A549 (cell line): ENCODE results near the gene DUSP9. TPM values are rescaled to one million over a fixed set of nuclear protein-coding genes. Genes with fewer than 3 reads are reported as not detected.
"Not testable (repeated sequence)": the region's sequence is repeated elsewhere in the genome, so short reads cannot be mapped to it uniquely, and the experiment has no call there.

Source experiments
- ATAC-seq, 2 experiments: fragments of 200-7000 bp in 1 of 2; fragments of >200 bp in 1 of 2; cut with Nextera tagmentation in 1 of 2; cut with Tn5 transposase in 1 of 2; 3 replicates each; pipeline versions ENCODE4 v1.8.0 to v1.9.1; 2018 to 2020; ENCODE audit warnings: mild to moderate bottlenecking in 1 of 2, moderate library complexity in 1 of 2
- CTCF ChIA-PET: fragments of 300-600 bp; sonication (Branson Sonifier 250); formaldehyde crosslinking; extraction: SDS; loops from one replicate; lab custom pipeline; 2021; ENCODE audit warnings: antibody characterized with exemption, inconsistent platforms; lab: Yijun Ruan, JAX
- POLR2A ChIA-PET: fragments of 350-600 bp; formaldehyde crosslinking; extraction: SDS; loops from one replicate; lab custom pipeline; 2021; ENCODE audit warnings: antibody characterized with exemption, inconsistent platforms; lab: Yijun Ruan, JAX
- DNase-seq, 2 experiments: peaks; one replicate each; pipeline versions ENCODE4 v3.0.0 to v3.0.0-alpha.2; 2011 to 2016; ENCODE audit warnings: low read depth in 1 of 2, low spot score in 1 of 2
- FAIRE-seq: peaks from 2 replicates; lab custom pipeline; 2011; peaks lifted over from hg19 to GRCh38; lab: Jason Lieb, UNC
- H3K27ac ChIP-seq, 2 experiments: fragments of >200 bp; sonication (Bioruptor Twin); formaldehyde crosslinking; 3 replicates each; pipeline ENCODE4 v1.5.1; 2016 to 2017
- H3K4me1 ChIP-seq: fragments of >200 bp; sonication (Bioruptor Twin); formaldehyde crosslinking; 3 replicates; pipeline ENCODE4 v1.6.1; 2016
- H3K4me2 ChIP-seq: fragments of >200 bp; sonication (Bioruptor Twin); formaldehyde crosslinking; 3 replicates; pipeline ENCODE4 v1.6.1; 2016
- H3K4me3 ChIP-seq: fragments of >200 bp; sonication (Bioruptor Twin); formaldehyde crosslinking; 3 replicates; pipeline ENCODE4 v1.5.1; 2016
- H3K9me3 ChIP-seq: fragments of >200 bp; sonication (Bioruptor Twin); formaldehyde crosslinking; 3 replicates; pipeline ENCODE4 v1.6.1; 2016
- BCL3 ChIP-seq: fragments of >200 bp; sonication (Bioruptor Twin); formaldehyde crosslinking; IDR thresholded peaks from 3 replicates; pipeline ENCODE4 v1.6.1; 2016
- CBX8 ChIP-seq: fragments of 200-600 bp; sonication (generic); IDR thresholded peaks from 2 replicates; pipeline ENCODE4 v1.6.1; 2016
- CTCF ChIP-seq: fragments of >200 bp; sonication (Bioruptor Twin); formaldehyde crosslinking; IDR thresholded peaks from 3 replicates; pipeline ENCODE4 v1.5.1; 2016
- EHF ChIP-seq: fragments of 250-450 bp; sonication (Bioruptor Pico); IDR thresholded peaks from 2 replicates; pipeline ENCODE4 v1.5.0; 2020; ENCODE audit warnings: mild to moderate bottlenecking
- EHMT2 ChIP-seq: fragments of 200-600 bp; sonication (generic); IDR thresholded peaks from 2 replicates; pipeline ENCODE4 v1.6.1; 2016; ENCODE audit warnings: antibody characterized with exemption, low read depth, mild to moderate bottlenecking, moderate library complexity
- EP300 ChIP-seq, 2 experiments: fragments of >200 bp; sonication (Bioruptor Twin); formaldehyde crosslinking; IDR thresholded peaks; 2 replicates in 1 of 2; 3 replicates in 1 of 2; pipeline ENCODE4 v1.6.1; 2016 to 2017
- ESRRA ChIP-seq: fragments of 150-350 bp; IDR thresholded peaks from 2 replicates; pipeline ENCODE4 v1.6.1; 2014; ENCODE audit warnings: mild to moderate bottlenecking, low read length, borderline replicate concordance
- FOXS1 ChIP-seq: fragments of 250-450 bp; sonication (Bioruptor Pico); IDR thresholded peaks from 2 replicates; pipeline ENCODE4 v1.5.0; 2020; ENCODE audit warnings: mild to moderate bottlenecking, moderate library complexity
- HES2 ChIP-seq: fragments of >200 bp; sonication (Bioruptor Twin); formaldehyde crosslinking; IDR thresholded peaks from 2 replicates; pipeline ENCODE4 v1.6.1; 2016
- HOXA7 ChIP-seq: fragments of 250-450 bp; sonication (Bioruptor Pico); IDR thresholded peaks from 2 replicates; pipeline ENCODE4 v1.5.0; 2020; ENCODE audit warnings: mild to moderate bottlenecking, moderate library complexity
- HOXB5 ChIP-seq: fragments of 250-450 bp; sonication (Bioruptor Pico); IDR thresholded peaks from 2 replicates; pipeline ENCODE4 v1.5.0; 2020; ENCODE audit warnings: mild to moderate bottlenecking, moderate library complexity
- MAFK ChIP-seq: fragments of 450-650 bp; IDR thresholded peaks from 2 replicates; pipeline ENCODE4 v1.6.1; 2014; ENCODE audit not compliant: partially characterized antibody
- MAX ChIP-seq: IDR thresholded peaks from 2 replicates; pipeline ENCODE4 v1.6.1; 2012
- MYC ChIP-seq: IDR thresholded peaks from 2 replicates; pipeline ENCODE4 v1.6.1; 2012; ENCODE audit warnings: mild to moderate bottlenecking, inconsistent platforms, low read length, improper control_type of control experiment, borderline replicate concordance
- NR3C1 ChIP-seq: fragments of >200 bp; sonication (Bioruptor Twin); formaldehyde crosslinking; IDR thresholded peaks from 3 replicates; pipeline ENCODE4 v1.6.1; 2017
- PBX3 ChIP-seq: IDR thresholded peaks from 2 replicates; pipeline ENCODE4 v1.6.1; 2012
- POLR2AphosphoS2 ChIP-seq: conservative IDR thresholded peaks from 2 replicates; pipeline ENCODE4 v1.6.1; 2012; ENCODE audit warnings: low read length, improper control_type of control experiment, inconsistent platforms
- RNF2 ChIP-seq: fragments of 200-600 bp; sonication (generic); IDR thresholded peaks from 2 replicates; pipeline ENCODE4 v1.6.1; 2016; ENCODE audit warnings: low read depth, mild to moderate bottlenecking, antibody characterized with exemption, moderate library complexity, borderline replicate concordance
- TFCP2L1 ChIP-seq: fragments of 250-450 bp; sonication (Bioruptor Pico); IDR thresholded peaks from 2 replicates; pipeline ENCODE4 v1.5.0; 2021; ENCODE audit warnings: mild to moderate bottlenecking
- ZFP36 ChIP-seq: fragments of 450-650 bp; IDR thresholded peaks from 2 replicates; pipeline ENCODE4 v1.6.1; 2014; ENCODE audit warnings: borderline replicate concordance; ENCODE audit not compliant: partially characterized antibody
- ZNF302 ChIP-seq: fragments of 250-450 bp; sonication (Bioruptor Pico); IDR thresholded peaks from 2 replicates; pipeline ENCODE4 v1.9.0; 2021; ENCODE audit warnings: inconsistent platforms, mild to moderate bottlenecking, moderate library complexity
- WGBS: methylation state at CpG from one replicate; pipeline ENCODE4 v1.1.6; 2017; ENCODE audit errors: missing lambda C conversion rate; 5-methylcytosine and 5-hydroxymethylcytosine counted together
- polyA plus RNA-seq, 4 experiments: library from polyadenylated mRNA; depleted of rRNA in 3 of 4; stranded (reverse); fragments of >200 nt; fragmentation: RNase III in 1 of 4; extraction: RNeasy Plus Mini Kit Qiagen cat#74134 plus additional on column Dnase treatment in 1 of 4; gene quantifications; 2 replicates in 3 of 4; 3 replicates in 1 of 4; pipeline ENCODE4 v1.2.3, GENCODE V29; 2011 to 2017

The DUSP9 gene
- polyA plus RNA-seq, 2 of the 4 experiments (the other 2 are of a cell fraction): 0.75 to 1.6 TPM

GRCh38 chrX:153674219-153674851 is 27.3 kb downstream of the DUSP9 start (continued):
- TF ChIP-seq ZNF302: no peak
- TF ChIP-seq ZFP36: no peak
- no peak for TF ChIP-seq CBX8
- TF ChIP-seq ESRRA: no peak
- no peak for TF ChIP-seq BCL3
- TF ChIP-seq EHF (CRISPR knock-in tag): no peak
- no peak for TF ChIP-seq HES2
- TF ChIP-seq, all 56 proteins: peak for 0

- ChIA-PET CTCF (interaction anchor here (0.7 to 1.3 kb wide), 3 partner anchors 18 to 126 kb away, joined by 3 to 4 read pairs (median 3); no protein-coding TSS in a partner anchor), POLR2A (no interaction called here)
- FAIRE-seq (no peak), DNase-seq (no peak), ATAC-seq (no peak)
- 60% methylated on average over 8 of the region's 12 CpGs for WGBS
- no peaks in the 10 kb centered on the region for H3K4me1 ChIP-seq
- H3K4me2 ChIP-seq: no peak overlapping the region
- TF ChIP-seq RNF2 (no peak), CTCF (no peak), PBX3 (no peak), POLR2AphosphoS2 (no peak), HOXA7 (CRISPR knock-in tag) (no peak), EP300 (IDR thresholded peaks at IDR 0.05) (no peak), TFCP2L1 (CRISPR knock-in tag) (no peak), MAFK (no peak), MAX (no peak), EHMT2 (no peak), BCL3 (no peak), FOXS1 (CRISPR knock-in tag) (no peak), MYC (no peak), HOXB5 (no peak), NR3C1 (no peak)
- H3K4me3 ChIP-seq: no peak overlapping the region
- H3K27ac ChIP-seq: no peak overlapping the region
- H3K9me3 ChIP-seq: no peaks in the 10 kb centered on the region
Measured at GRCh38 chrX:153681175-153681574, 34.2 kb downstream of the DUSP9 start.

GRCh38 chrX:153683486-153683885 is 36.5 kb downstream of the DUSP9 start:
- H3K27ac ChIP-seq, H3K9me3 ChIP-seq, DNase-seq, ATAC-seq, H3K4me1 ChIP-seq, H3K4me2 ChIP-seq, FAIRE-seq, POLR2A ChIA-PET, H3K4me3 ChIP-seq: not testable (repeated sequence)
- CTCF ChIA-PET: interaction anchor here (0.9 to 3.5 kb wide), 5 partner anchors 15 to 74 kb away, joined by 3 to 32 read pairs (median 4); no protein-coding TSS in a partner anchor
- WGBS: 80% methylated on average over 7 of the region's 8 CpGs
